Panc1 (cell line): ENCODE data around the gene RIN2. TPM values are rescaled to one million over a fixed set of nuclear protein-coding genes. Genes with fewer than 3 reads are reported as not detected.

Source experiments
- ATAC-seq: fragments of 200-7000 bp; cut with Tn5 transposase; 2 replicates; pipeline ENCODE4 v1.9.1; 2020; ENCODE audit warnings: mild to moderate bottlenecking, moderate library complexity
- BruUV-seq: library from RNA; stranded (reverse); fragments of 400-500 nt; replicated peaks from 2 replicates; lab custom pipeline; 2021; lab: Mats Ljungman, UMichigan
- CTCF ChIA-PET: fragments of 300-600 bp; sonication (Branson Sonifier 250); formaldehyde crosslinking; loops from one replicate; lab custom pipeline; 2022; ENCODE audit warnings: antibody characterized with exemption; lab: Charles Lee
- POLR2A ChIA-PET: fragments of 300-600 bp; sonication (Branson Sonifier 250); formaldehyde crosslinking; loops from one replicate; lab custom pipeline; 2022; ENCODE audit warnings: antibody characterized with exemption; lab: Charles Lee
- DNase-seq: peaks from one replicate; pipeline ENCODE4 v3.0.0-alpha.2; 2010; ENCODE audit warnings: low read depth, low spot score
- H3K27ac ChIP-seq: 2 replicates; pipeline ENCODE4 v1.5.1; 2011; ENCODE audit warnings: mild to moderate bottlenecking, low read length, inconsistent platforms
- H3K27me3 ChIP-seq: fragments of 200-500 bp; sonication (Bioruptor generic); 2 replicates; pipeline ENCODE4 v1.6.0; 2014; ENCODE audit warnings: low read length, inconsistent platforms; ENCODE audit not compliant: control insufficient read depth, insufficient read depth
- H3K36me3 ChIP-seq: fragments of 200-500 bp; sonication (Bioruptor generic); 2 replicates; pipeline ENCODE4 v1.5.1; 2014; ENCODE audit warnings: inconsistent platforms, mild to moderate bottlenecking, low read length, moderate library complexity; ENCODE audit not compliant: control insufficient read depth, insufficient read depth
- H3K4me1 ChIP-seq: 2 replicates; pipeline ENCODE4 v1.5.1; 2011; ENCODE audit warnings: inconsistent platforms, mild to moderate bottlenecking, low read length, moderate library complexity; ENCODE audit not compliant: control insufficient read depth, insufficient read depth
- H3K4me3 ChIP-seq, 2 experiments: 2 replicates each; pipeline ENCODE4 v1.5.1; 2011 to 2012; ENCODE audit warnings: low read depth in 2 of 2, low read length in 2 of 2, mild to moderate bottlenecking in 2 of 2, inconsistent platforms in 1 of 2, moderate library complexity in 1 of 2
- H3K9me3 ChIP-seq: fragments of 200-500 bp; sonication (Bioruptor generic); 2 replicates; pipeline ENCODE4 v1.5.1; 2014; ENCODE audit warnings: low read depth, mild to moderate bottlenecking, inconsistent platforms, low read length, moderate library complexity; ENCODE audit not compliant: control insufficient read depth, insufficient read depth
- POLR2AphosphoS5 ChIP-seq: IDR thresholded peaks from 2 replicates; pipeline ENCODE4 v1.6.1; 2012; ENCODE audit warnings: mild to moderate bottlenecking, low read depth, low read length, moderate library complexity
- SIN3A ChIP-seq: IDR thresholded peaks from 2 replicates; pipeline ENCODE4 v1.6.1; 2012; ENCODE audit warnings: low read depth, mild to moderate bottlenecking, low read length, moderate library complexity, borderline replicate concordance; ENCODE audit not compliant: insufficient read depth
- TCF7L2 ChIP-seq: IDR thresholded peaks from 2 replicates; pipeline ENCODE4 v1.6.1; 2011; ENCODE audit warnings: mild to moderate bottlenecking, low read depth, low read length, inconsistent platforms
- in situ Hi-C: cut with HindIII; loops from 2 replicates; pipeline ENCODE4 v1.10.0; 2016; ENCODE audit warnings: low sequenced_read_pairs, low pct_unique_long_range_greater_than_20kb
- intact Hi-C: fragments of 100-400 bp; cut with micrococcal nuclease; formaldehyde crosslinking; loops from one replicate; pipeline ENCODE4 v1.10.0; 2022; ENCODE audit not compliant: unreplicated experiment
- total RNA-seq: library from RNA; stranded (reverse); gene quantifications from one replicate; pipeline ENCODE4 v1.2.1, GENCODE V29; 2021; ENCODE audit not compliant: unreplicated experiment
- TF ChIP-seq, protein P1 (sequence below), 2 experiments: IDR thresholded peaks; 2 replicates each; pipeline ENCODE4 v1.6.1; 2011 to 2012; ENCODE audit warnings: low read depth in 2 of 2, control low read depth in 1 of 2, low read length in 1 of 2, mild to moderate bottlenecking in 1 of 2, moderate library complexity in 1 of 2; ENCODE audit not compliant: insufficient read depth in 1 of 2
- TF ChIP-seq, protein P2 (sequence below): fragments of 450-650 bp; IDR thresholded peaks from 2 replicates; pipeline ENCODE4 v1.5.1; 2017; ENCODE audit warnings: mild to moderate bottlenecking

RIN2 gene
- total RNA-seq, 1 experiment from 2014 or later: 25.0 TPM

DNA sequence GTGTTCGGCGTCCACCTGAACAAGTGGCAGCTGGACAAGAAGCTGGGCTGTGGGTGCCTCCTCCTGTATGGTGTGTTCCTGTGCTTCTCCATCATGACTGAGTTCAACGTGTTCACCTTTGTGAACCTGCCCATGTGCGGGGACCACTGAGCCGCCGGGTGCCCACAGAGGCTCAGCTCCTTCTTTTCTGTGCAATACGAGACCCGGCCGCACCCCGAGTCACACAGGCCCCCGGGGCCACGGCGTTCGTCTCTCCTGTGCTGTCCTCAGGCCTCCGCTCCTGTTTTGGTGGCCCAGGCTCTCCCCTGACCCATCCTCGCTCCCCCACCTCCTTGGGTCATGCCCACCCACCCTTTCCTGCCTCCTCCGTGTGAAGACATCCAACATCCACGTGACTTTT lies 37.1 kb upstream of the RIN2 start:
- H3K36me3 ChIP-seq: no peaks in the 10 kb centered on the region
- no peaks in the 10 kb centered on the region for H3K27me3 ChIP-seq
- intact Hi-C loops: no loop called here
- BruUV-seq: no TSS peak
- no peak for ATAC-seq
- ChIA-PET POLR2A (no interaction called here), CTCF (no interaction called here)
- H3K4me1 ChIP-seq: no peaks in the 10 kb centered on the region
- TF ChIP-seq POLR2AphosphoS5: no peak
- TF ChIP-seq, protein P1, sequence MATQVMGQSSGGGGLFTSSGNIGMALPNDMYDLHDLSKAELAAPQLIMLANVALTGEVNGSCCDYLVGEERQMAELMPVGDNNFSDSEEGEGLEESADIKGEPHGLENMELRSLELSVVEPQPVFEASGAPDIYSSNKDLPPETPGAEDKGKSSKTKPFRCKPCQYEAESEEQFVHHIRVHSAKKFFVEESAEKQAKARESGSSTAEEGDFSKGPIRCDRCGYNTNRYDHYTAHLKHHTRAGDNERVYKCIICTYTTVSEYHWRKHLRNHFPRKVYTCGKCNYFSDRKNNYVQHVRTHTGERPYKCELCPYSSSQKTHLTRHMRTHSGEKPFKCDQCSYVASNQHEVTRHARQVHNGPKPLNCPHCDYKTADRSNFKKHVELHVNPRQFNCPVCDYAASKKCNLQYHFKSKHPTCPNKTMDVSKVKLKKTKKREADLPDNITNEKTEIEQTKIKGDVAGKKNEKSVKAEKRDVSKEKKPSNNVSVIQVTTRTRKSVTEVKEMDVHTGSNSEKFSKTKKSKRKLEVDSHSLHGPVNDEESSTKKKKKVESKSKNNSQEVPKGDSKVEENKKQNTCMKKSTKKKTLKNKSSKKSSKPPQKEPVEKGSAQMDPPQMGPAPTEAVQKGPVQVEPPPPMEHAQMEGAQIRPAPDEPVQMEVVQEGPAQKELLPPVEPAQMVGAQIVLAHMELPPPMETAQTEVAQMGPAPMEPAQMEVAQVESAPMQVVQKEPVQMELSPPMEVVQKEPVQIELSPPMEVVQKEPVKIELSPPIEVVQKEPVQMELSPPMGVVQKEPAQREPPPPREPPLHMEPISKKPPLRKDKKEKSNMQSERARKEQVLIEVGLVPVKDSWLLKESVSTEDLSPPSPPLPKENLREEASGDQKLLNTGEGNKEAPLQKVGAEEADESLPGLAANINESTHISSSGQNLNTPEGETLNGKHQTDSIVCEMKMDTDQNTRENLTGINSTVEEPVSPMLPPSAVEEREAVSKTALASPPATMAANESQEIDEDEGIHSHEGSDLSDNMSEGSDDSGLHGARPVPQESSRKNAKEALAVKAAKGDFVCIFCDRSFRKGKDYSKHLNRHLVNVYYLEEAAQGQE (IDR thresholded peaks at IDR 0.05; ENCODE audit: insufficient read depth in 1 of 2, low read depth in 2 of 2, low read length in 1 of 2): no peak
- TF ChIP-seq, protein P2, sequence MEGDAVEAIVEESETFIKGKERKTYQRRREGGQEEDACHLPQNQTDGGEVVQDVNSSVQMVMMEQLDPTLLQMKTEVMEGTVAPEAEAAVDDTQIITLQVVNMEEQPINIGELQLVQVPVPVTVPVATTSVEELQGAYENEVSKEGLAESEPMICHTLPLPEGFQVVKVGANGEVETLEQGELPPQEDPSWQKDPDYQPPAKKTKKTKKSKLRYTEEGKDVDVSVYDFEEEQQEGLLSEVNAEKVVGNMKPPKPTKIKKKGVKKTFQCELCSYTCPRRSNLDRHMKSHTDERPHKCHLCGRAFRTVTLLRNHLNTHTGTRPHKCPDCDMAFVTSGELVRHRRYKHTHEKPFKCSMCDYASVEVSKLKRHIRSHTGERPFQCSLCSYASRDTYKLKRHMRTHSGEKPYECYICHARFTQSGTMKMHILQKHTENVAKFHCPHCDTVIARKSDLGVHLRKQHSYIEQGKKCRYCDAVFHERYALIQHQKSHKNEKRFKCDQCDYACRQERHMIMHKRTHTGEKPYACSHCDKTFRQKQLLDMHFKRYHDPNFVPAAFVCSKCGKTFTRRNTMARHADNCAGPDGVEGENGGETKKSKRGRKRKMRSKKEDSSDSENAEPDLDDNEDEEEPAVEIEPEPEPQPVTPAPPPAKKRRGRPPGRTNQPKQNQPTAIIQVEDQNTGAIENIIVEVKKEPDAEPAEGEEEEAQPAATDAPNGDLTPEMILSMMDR: no peak
- TF ChIP-seq SIN3A: no peak
- TF ChIP-seq TCF7L2: no peak
- no peak overlapping the region for H3K4me3 ChIP-seq
- DNase-seq: no peak
- H3K27ac ChIP-seq: no peak overlapping the region
- in situ Hi-C loops: no loop called here
- H3K9me3 ChIP-seq: no peaks in the 10 kb centered on the region

DNA sequence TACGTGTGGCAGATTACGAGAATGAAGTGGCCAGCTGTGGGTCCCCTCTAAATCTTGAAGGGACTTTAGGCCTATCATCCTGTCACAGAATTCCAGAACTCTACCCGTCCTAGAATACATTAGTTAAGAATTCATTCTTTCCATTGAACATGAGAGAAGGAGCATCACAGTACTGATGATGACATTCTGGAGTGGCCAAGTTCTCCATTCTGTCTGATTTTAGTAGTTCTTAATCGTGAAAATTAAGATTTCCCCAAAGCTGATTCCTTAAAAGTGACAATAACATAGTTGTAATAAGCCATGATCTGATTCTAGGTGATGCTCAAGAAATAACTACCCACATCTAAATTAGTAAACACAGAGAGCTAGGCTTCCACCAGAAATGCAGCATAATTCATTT lies 35.0 kb upstream of the RIN2 start:
- POLR2A ChIA-PET: no interaction called here
- in situ Hi-C loops: no loop called here
- TF ChIP-seq, protein P1 (IDR thresholded peaks at IDR 0.05; ENCODE audit: insufficient read depth in 1 of 2, low read depth in 2 of 2, low read length in 1 of 2): no peak
- no peak for TF ChIP-seq SIN3A
- TF ChIP-seq POLR2AphosphoS5: no peak
- TF ChIP-seq, protein P2: no peak
- no peak for TF ChIP-seq TCF7L2
- ATAC-seq (no peak), DNase-seq (no peak)
- CTCF ChIA-PET: no interaction called here
- H3K27ac ChIP-seq: no peak overlapping the region
- no peaks in the 10 kb centered on the region for H3K9me3 ChIP-seq
- intact Hi-C loops: no loop called here
- H3K27me3 ChIP-seq: no peaks in the 10 kb centered on the region
- H3K4me1 ChIP-seq: no peaks in the 10 kb centered on the region
- no peaks in the 10 kb centered on the region for H3K36me3 ChIP-seq
- no TSS peak for BruUV-seq
- H3K4me3 ChIP-seq: no peak overlapping the region
